Keratinocyte (primary cell): ENCODE data around the gene CDC42SE2. TPM values are rescaled to one million over a fixed set of nuclear protein-coding genes. Genes with fewer than 3 reads are reported as not detected.

Experiments
- DNase-seq: peaks from one replicate; pipeline ENCODE4 v3.0.0-alpha.2; 2011; ENCODE audit warnings: low read depth, missing footprints, low spot score
- FAIRE-seq: peaks from 2 replicates; lab custom pipeline; 2011; peaks lifted over from hg19 to GRCh38; lab: Jason Lieb, UNC
- H2AFZ ChIP-seq: 2 replicates; pipeline ENCODE4 v1.6.0; 2012; ENCODE audit warnings: low read length, control low read depth, inconsistent platforms; ENCODE audit not compliant: control insufficient read depth
- H3K27ac ChIP-seq: 2 replicates; pipeline ENCODE4 v1.5.1; 2011; ENCODE audit warnings: low read length; ENCODE audit not compliant: control insufficient read depth, insufficient read depth
- H3K27me3 ChIP-seq: 3 replicates; pipeline ENCODE4 v1.6.0; 2011; ENCODE audit warnings: low read length; ENCODE audit not compliant: control insufficient read depth, insufficient read depth; ENCODE audit errors: extremely low read depth
- H3K36me3 ChIP-seq, 2 experiments: 2 replicates in 1 of 2; 3 replicates in 1 of 2; pipeline ENCODE4 v1.5.1; 2011; ENCODE audit warnings: low read length in 2 of 2, mild to moderate bottlenecking in 1 of 2; ENCODE audit not compliant: control insufficient read depth in 2 of 2, insufficient read depth in 2 of 2; ENCODE audit errors: extremely low read depth in 1 of 2
- H3K4me1 ChIP-seq: 3 replicates; pipeline ENCODE4 v1.5.1; 2011; ENCODE audit warnings: low read length; ENCODE audit not compliant: control insufficient read depth, insufficient read depth; ENCODE audit errors: extremely low read depth
- H3K4me2 ChIP-seq: 3 replicates; pipeline ENCODE4 v1.6.0; 2011; ENCODE audit warnings: low read depth, low read length; ENCODE audit not compliant: control insufficient read depth, insufficient read depth; ENCODE audit errors: extremely low read depth
- H3K4me3 ChIP-seq, 3 experiments: fragments of 200-600 bp in 1 of 3; sonication (generic) in 1 of 3; 2 replicates in 2 of 3; 3 replicates in 1 of 3; pipeline ENCODE4 v1.5.1; 2011 to 2016; ENCODE audit warnings: low read length in 3 of 3, mild to moderate bottlenecking in 3 of 3, control low read depth in 2 of 3, inconsistent platforms in 1 of 3, low read depth in 1 of 3, mixed read lengths in 1 of 3, mixed run types in 1 of 3, moderate library complexity in 1 of 3; ENCODE audit not compliant: control insufficient read depth in 2 of 3, insufficient read depth in 2 of 3; ENCODE audit errors: extremely low read depth in 1 of 3
- H3K79me2 ChIP-seq: 2 replicates; pipeline ENCODE4 v1.6.0; 2012; ENCODE audit warnings: low read length; ENCODE audit not compliant: control insufficient read depth, insufficient read depth
- H3K9ac ChIP-seq: 3 replicates; pipeline ENCODE4 v1.6.0; 2011; ENCODE audit warnings: low read length; ENCODE audit not compliant: control insufficient read depth, insufficient read depth; ENCODE audit errors: extremely low read depth
- H3K9me1 ChIP-seq: 3 replicates; pipeline ENCODE4 v1.6.0; 2011; ENCODE audit warnings: low read length; ENCODE audit not compliant: control insufficient read depth, insufficient read depth; ENCODE audit errors: extremely low read depth
- H3K9me3 ChIP-seq: 2 replicates; pipeline ENCODE4 v1.5.1; 2012; ENCODE audit warnings: low read depth, low read length; ENCODE audit not compliant: control insufficient read depth
- H4K20me1 ChIP-seq: 3 replicates; pipeline ENCODE4 v1.6.0; 2011; ENCODE audit warnings: low read length; ENCODE audit not compliant: control insufficient read depth, insufficient read depth; ENCODE audit errors: extremely low read depth
- CTCF ChIP-seq, 3 experiments: IDR thresholded peaks in 1 of 3; conservative IDR thresholded peaks in 1 of 3; optimal IDR thresholded peaks in 1 of 3; 2 replicates in 2 of 3; 3 replicates in 1 of 3; pipeline versions ENCODE3 to v1.5.1; 2011; ENCODE audit warnings: low read length in 3 of 3, mild to moderate bottlenecking in 3 of 3, moderate library complexity in 2 of 3, control low read depth in 1 of 3, inconsistent platforms in 1 of 3; ENCODE audit not compliant: insufficient read depth in 2 of 3; ENCODE audit errors: extremely low read depth in 1 of 3
- EZH2 ChIP-seq: IDR thresholded peaks from one replicate; pipeline ENCODE4 v1.6.1; 2012; ENCODE audit warnings: inconsistent platforms, mild to moderate bottlenecking, low read length, moderate library complexity
- dilution Hi-C: fragments of 300-500 bp; cut with MboI; formaldehyde crosslinking; loops from one replicate; pipeline ENCODE4 v1.7.0; 2020; ENCODE audit warnings: low sequenced_read_pairs; ENCODE audit not compliant: extremely low pct_ligation_motif_present
- polyA plus RNA-seq, 5 experiments: library from polyadenylated mRNA; depleted of rRNA in 3 of 5; stranded (reverse) in 3 of 5; stranded (forward) in 1 of 5; unstranded in 1 of 5; fragments of >200 nt; gene quantifications; 1 replicate in 1 of 5; 2 replicates in 3 of 5; 3 replicates in 1 of 5; pipeline versions ENCODE4 v1.2.1 to v1.2.3, GENCODE V29; 2011 to 2012; ENCODE audit warnings: missing spikeins in 2 of 5, low read depth in 1 of 5, low replicate concordance in 1 of 5

Gene CDC42SE2
- polyA plus RNA-seq, 1 donor (not counting 4 experiments of a cell fraction or from before 2014, with no cell fraction given) = 32.5 TPM

GRCh38 chr5:131254741-131255140, 9.1 kb upstream of the CDC42SE2 start:
- TF ChIP-seq CTCF (optimal IDR thresholded peaks at IDR 0.05 in 1 of 3, IDR thresholded peaks at IDR 0.05 in 1 of 3, conservative IDR thresholded peaks at IDR 0.05 in 1 of 3; ENCODE audit: extremely low read depth in 1 of 3, insufficient read depth in 2 of 3, low read length in 3 of 3) (no peak), EZH2 (no peak)
- H2AFZ ChIP-seq = no peak overlapping the region
- DNase-seq (no peak), FAIRE-seq (no peak)
- H3K4me3 ChIP-seq = no peak overlapping the region
- no peaks in the 10 kb centered on the region for H3K9me1 ChIP-seq
- H4K20me1 ChIP-seq = no peaks in the 10 kb centered on the region
- no peaks in the 10 kb centered on the region for H3K27me3 ChIP-seq
- dilution Hi-C loops = no loop called here
- H3K4me1 ChIP-seq = peaks cover 16% of the 10 kb centered on the region
- H3K4me2 ChIP-seq = no peak overlapping the region
- H3K9me3 ChIP-seq = no peaks in the 10 kb centered on the region
- H3K79me2 ChIP-seq = no peaks in the 10 kb centered on the region
- no peak overlapping the region for H3K9ac ChIP-seq
- no peak overlapping the region for H3K27ac ChIP-seq
- no peaks in the 10 kb centered on the region for H3K36me3 ChIP-seq

GRCh38 chr5:131256507-131256823, 7.4 kb upstream of the CDC42SE2 start:
- no peaks in the 10 kb centered on the region for H3K27me3 ChIP-seq
- no peaks in the 10 kb centered on the region for H3K36me3 ChIP-seq
- no peaks in the 10 kb centered on the region for H3K9me1 ChIP-seq
- H4K20me1 ChIP-seq = no peaks in the 10 kb centered on the region
- no peaks in the 10 kb centered on the region for H3K9me3 ChIP-seq
- no peak overlapping the region for H3K9ac ChIP-seq
- no peak overlapping the region for H2AFZ ChIP-seq
- no peak for FAIRE-seq
- H3K4me3 ChIP-seq = no peak overlapping the region
- H3K27ac ChIP-seq = no peak overlapping the region
- H3K79me2 ChIP-seq = no peaks in the 10 kb centered on the region
- H3K4me1 ChIP-seq = peaks cover 18% of the 10 kb centered on the region
- TF ChIP-seq EZH2 = no peak
- TF ChIP-seq CTCF (optimal IDR thresholded peaks at IDR 0.05 in 1 of 3, IDR thresholded peaks at IDR 0.05 in 1 of 3, conservative IDR thresholded peaks at IDR 0.05 in 1 of 3; ENCODE audit: extremely low read depth in 1 of 3, insufficient read depth in 2 of 3, low read length in 3 of 3) = no peak
- DNase-seq = no peak
- dilution Hi-C loops = no loop called here
- no peak overlapping the region for H3K4me2 ChIP-seq
